Stimulated activated CD8-positive, alpha-beta memory T cell treated with anti-CD3 and anti-CD28 coated beads, Interleukin-7, amount 100 ng/mL, for 48 hours (primary cell): Measurements from ENCODE around the gene RANBP1.

Experiments used
- DNase-seq, 2 donors: peaks; one replicate each; pipeline ENCODE4 v3.0.0-alpha.2; 2020; ENCODE audit warnings: low read depth in 1 of 2; ENCODE audit errors: extremely low read depth in 1 of 2

The RANBP1 gene

GRCh38 chr22:20087319-20088262, 28.3 kb upstream of the RANBP1 start:
- DNase-seq = no peak

GRCh38 chr22:20088263-20088648, 27.6 kb upstream of the RANBP1 start:
- no peak for DNase-seq

- DNase-seq = no peak
These were observed 26.5 kb upstream of the RANBP1 start for GRCh38 chr22:20089226-20089976.

GRCh38 chr22:20089977-20090729, 25.8 kb upstream of the RANBP1 start:
- DNase-seq = no peak

GRCh38 chr22:20090730-20091240, 25.1 kb upstream of the RANBP1 start:
- DNase-seq = no peak

GRCh38 chr22:20091690-20092476, 24.0 kb upstream of the RANBP1 start:
- DNase-seq = no peak

- no peak for DNase-seq
These were observed 23.4 kb upstream of the RANBP1 start for GRCh38 chr22:20092477-20092854.

GRCh38 chr22:20093418-20094196, 22.3 kb upstream of the RANBP1 start:
- DNase-seq = no peak

- DNase-seq = no peak
These were observed 21.6 kb upstream of the RANBP1 start for GRCh38 chr22:20094197-20094807.

- DNase-seq = no peak
These were observed 20.4 kb upstream of the RANBP1 start for GRCh38 chr22:20095521-20095920.

GRCh38 chr22:20096574-20097420, 19.1 kb upstream of the RANBP1 start:
- DNase-seq = no peak

GRCh38 chr22:20099099-20099711, 16.7 kb upstream of the RANBP1 start:
- DNase-seq = no peak

- no peak for DNase-seq
These were observed 14.3 kb upstream of the RANBP1 start for GRCh38 chr22:20101638-20102037.

GRCh38 chr22:20102203-20102780, 13.6 kb upstream of the RANBP1 start:
- DNase-seq = no peak

GRCh38 chr22:20105456-20106204, 10.3 kb upstream of the RANBP1 start:
- DNase-seq = no peak

- DNase-seq = no peak
These were observed 9.6 kb upstream of the RANBP1 start for GRCh38 chr22:20106205-20106848.
